Measurements from ENCODE around the gene OTUD7B. TPM values are rescaled to one million over a fixed set of nuclear protein-coding genes. Genes with fewer than 3 reads are reported as not detected.
"Not testable (repeated sequence)": the region's sequence is repeated elsewhere in the genome, so short reads cannot be mapped to it uniquely, and the experiment has no call there.

OTUD7B gene
- total RNA-seq, 1 experiment from 2014 or later, result 17.1 TPM

GRCh38 chr1:150003801-150004200, 6.7 kb downstream of the OTUD7B start:
- no peak for DNase-seq (ENCODE audit: low read depth)

DNA sequence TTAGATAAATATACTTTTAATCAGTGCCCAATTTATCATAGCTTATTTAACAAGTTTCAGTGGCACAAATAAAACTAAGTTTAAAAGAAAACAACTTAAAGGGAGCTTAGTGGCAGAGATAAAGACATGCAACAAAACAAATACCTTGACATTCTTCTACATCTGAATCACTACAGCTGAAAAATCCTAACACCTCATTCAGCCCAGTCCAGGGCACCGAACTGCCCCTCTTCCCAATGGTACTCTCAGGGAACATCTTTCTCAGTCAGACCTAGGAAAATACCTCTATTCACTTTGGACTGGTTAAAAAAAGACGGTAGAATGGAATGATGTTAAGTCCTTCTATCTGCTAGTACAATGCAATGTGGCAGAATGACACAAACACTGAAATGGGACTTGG, 8.3 kb downstream of the OTUD7B start:
- DNase-seq (ENCODE audit: low read depth), result peak; percentile 18

- no peak for DNase-seq (ENCODE audit: low read depth)
Measured at GRCh38 chr1:150001415-150001814, 9.1 kb downstream of the OTUD7B start.

- DNase-seq (ENCODE audit: low read depth), result no peak
Measured at GRCh38 chr1:149997585-149998262, 12.8 kb downstream of the OTUD7B start.

DNA sequence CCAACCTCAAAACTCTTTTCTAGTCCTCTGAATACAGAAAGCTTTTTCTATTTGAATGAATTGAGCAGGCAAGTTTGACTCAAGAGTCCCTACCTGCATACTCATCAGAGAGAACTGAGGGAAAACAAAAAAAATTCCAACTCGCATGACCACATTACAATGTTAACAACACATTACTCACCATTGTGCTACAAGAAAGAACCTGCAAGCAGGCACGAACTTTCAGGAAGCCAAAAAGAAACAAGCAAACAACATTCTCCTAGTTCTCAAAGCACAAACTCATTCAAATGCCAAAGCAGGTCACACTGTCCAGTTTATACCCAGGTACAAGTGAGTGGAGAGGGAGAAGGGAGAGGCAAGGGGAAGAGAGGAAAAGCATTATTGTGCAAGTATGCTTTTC, 14.6 kb downstream of the OTUD7B start:
- peak; percentile 90 for DNase-seq (ENCODE audit: low read depth)

- DNase-seq (ENCODE audit: low read depth), result no peak
Measured at GRCh38 chr1:149993764-149994163, 16.8 kb downstream of the OTUD7B start.

- DNase-seq (ENCODE audit: low read depth), result peak; percentile 32
Measured at GRCh38 chr1:149993181-149993580, 17.3 kb downstream of the OTUD7B start.

- peak; percentile 24 for DNase-seq (ENCODE audit: low read depth)
Measured at GRCh38 chr1:149987297-149987595, 23.3 kb downstream of the OTUD7B start.

DNA sequence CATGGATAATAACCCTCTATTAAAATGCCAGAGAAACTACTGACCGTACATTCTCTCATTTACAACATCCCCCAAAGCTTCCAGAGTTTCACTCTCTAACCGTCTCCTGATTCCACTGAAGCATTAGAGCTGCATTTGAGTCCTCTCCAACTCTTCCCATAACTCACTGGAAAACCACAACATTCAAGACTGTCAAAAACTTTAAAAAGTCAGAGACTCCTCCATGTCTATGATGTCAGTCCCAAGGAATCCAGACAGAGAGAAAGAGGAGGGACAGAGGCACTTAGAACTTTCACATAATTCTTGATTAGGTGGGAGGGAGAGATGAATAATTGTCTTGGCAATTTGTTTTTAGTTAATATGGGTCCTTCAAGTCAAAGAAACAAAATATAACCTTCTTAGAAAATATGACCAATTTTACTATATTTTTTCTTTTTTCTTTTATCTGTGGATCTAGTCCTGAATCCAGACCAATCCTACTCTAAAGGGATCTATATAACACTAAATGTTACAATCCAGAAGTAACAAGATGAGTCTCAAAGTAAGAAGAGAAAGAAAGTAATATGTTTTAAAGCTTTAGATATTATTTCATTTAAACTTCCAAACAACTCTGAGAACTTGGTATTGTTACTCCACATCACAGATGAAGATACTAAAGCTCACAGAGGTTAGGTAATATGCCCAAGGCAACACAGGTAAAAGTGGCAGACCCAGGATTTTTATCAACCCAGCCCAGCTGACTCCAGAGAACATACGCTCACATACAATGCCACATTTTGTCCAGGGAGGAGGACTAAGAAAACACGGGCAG, 23.8 kb downstream of the OTUD7B start:
- DNase-seq (ENCODE audit: low read depth), result peak; percentile 96

DNA sequence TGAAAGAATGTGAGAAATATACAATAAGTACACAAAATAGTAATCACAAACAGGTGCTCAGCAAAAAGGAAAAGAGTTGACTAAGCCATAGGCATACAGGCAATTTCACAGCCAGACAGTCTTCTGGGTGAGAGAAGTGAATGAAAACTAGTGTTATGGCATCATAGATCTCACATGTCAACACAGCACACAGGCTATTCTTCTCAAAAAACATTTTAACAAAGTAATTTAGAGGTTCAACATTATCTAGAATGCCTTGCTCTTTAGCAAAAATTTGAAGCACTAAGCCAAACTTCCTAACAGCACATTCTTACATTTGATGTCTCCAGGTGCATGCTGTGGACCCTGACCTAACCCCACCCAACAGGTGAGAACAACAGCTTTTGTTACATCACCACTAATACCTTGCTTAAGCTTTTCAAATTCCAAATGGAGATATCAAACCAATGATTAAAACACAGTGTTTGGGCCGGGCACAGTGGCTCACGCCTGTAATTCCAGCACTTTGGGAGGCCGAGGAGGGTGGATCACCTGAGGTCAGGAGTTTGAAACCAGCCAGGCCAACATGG, 30.5 kb downstream of the OTUD7B start:
- no peak for DNase-seq (ENCODE audit: low read depth)

DNA sequence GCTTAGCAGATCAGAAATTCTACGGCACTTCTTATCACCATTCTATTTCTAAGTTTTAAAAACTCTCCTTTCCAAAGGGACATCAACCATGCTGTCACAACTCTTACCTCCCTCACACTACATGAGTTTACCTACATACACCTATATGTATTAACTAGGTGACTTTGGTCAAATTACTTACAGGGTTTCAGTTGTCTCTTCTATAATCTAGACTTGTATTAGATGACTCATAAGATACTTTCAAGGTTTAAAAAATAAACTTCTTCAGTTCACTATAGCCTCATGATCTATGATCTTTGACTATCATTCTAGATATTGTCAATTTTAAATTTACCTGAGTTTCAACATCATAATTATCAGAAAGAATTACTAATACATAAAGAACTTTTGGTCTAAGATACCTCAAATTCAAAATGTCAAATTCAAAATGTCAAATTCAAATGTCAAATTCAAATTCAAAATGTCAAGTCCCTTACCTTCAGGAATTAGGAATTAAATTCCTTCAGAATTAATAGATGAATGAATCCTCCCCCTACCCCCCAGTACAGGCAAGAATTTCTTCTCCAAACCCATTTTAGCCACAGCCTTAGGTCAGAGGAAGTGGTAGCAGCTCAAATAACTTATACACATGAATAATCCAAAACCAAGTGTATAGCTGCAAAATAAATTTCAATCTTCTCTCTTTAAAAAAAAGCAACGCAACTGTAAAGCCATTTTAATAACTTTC, 31.1 kb downstream of the OTUD7B start:
- DNase-seq (ENCODE audit: low read depth), result no peak

GRCh38 chr1:149978547-149979023, 31.9 kb downstream of the OTUD7B start:
- DNase-seq (ENCODE audit: low read depth), result peak; percentile 74

DNA sequence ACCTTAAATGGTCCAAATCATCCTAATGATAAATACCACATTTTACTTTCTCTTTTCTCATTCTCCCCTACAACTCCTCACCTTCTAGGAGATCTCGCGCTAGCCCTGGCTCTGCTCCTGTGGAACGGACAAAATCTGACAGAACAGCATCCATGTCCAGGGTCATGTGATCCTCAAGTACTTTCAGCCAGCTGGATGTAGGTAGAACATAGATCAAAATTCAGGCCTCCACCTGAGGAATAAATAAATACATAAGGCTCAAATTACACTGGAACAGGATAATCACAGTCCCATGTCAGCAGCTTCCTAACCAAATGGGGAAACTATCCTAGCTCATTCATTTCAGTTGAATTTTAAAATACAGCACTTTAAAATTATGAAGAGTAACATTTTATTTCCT, 33.2 kb downstream of the OTUD7B start:
- no peak for DNase-seq (ENCODE audit: low read depth)

- no peak for DNase-seq (ENCODE audit: low read depth)
Measured at GRCh38 chr1:149972547-149972946, 38.0 kb downstream of the OTUD7B start.

DNA sequence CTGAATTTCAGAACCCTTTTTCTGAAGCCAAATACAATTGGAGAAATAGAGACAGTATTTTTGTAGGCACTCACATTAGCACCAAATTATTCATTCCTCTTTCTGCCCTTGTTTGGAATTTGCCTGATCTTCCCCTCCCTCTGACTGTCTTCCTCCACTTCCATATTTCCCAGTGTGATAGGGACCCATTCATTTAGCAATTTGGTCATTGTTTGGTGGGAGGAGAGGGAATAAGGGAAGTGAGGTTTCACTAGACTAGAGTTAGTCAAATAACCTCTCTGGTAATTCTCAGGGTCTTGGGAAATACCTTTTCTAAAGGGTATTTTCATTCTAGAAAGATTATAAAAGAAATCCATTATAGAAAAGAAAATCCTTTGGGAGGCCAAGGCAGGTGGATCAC, 42.9 kb downstream of the OTUD7B start:
- DNase-seq (ENCODE audit: low read depth), result no peak

- DNase-seq (ENCODE audit: low read depth), result no peak
Measured at GRCh38 chr1:149967041-149967440, 43.5 kb downstream of the OTUD7B start.

- DNase-seq (ENCODE audit: low read depth), result no peak
Measured at GRCh38 chr1:149966405-149966804, 44.1 kb downstream of the OTUD7B start.

- no peak for DNase-seq (ENCODE audit: low read depth)
Measured at GRCh38 chr1:149965440-149965839, 45.1 kb downstream of the OTUD7B start.

GRCh38 chr1:149963358-149963757, 47.2 kb downstream of the OTUD7B start:
- peak; percentile 39 for DNase-seq (ENCODE audit: low read depth)

DNA sequence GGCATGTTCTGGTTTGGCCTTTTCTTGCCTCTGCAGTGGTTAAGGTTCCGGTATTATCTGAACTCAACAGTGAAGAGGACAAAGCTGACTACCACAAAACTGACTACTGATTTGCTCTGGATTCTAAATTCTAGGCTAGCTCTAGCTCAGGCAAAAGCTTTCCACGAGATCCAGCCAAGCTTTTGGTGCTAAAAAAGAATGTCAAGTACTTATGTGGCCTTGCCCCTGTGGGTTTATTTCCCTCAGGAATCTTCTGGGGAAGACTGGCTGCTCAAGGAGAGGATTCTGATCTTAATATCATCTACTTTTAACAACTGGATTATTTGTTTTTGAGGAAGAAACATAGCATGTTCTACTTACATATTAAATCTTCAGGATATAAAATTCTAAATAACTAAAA, 47.8 kb downstream of the OTUD7B start:
- DNase-seq (ENCODE audit: low read depth), result peak; percentile 18

DNA sequence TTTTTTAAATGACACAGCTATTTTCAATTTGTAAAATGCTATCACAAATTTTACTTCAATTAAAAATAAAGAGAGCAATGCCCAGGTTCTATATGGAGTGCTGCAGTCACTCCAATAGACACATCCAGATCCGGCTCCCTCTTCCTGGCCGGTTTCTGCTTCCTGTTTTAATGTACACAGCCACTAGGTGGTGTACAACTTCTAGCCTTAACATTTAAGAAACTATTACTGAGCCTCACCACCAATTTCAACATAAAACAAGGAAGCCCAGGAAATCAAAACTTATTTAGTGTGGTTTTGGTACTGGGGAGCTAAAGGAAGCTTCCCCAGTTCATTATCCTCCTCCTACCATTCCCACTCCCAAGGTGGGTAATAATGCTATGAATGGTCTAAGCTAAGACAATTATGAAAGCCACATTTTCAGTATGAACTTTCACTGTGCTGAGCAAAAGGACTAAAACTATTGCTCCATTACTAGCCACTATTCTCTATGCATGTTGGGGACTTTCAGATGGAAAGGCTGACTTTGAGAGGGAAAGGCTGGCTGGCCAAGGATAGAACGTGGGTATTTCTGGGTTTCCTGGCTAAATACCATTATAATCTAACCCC, 48.4 kb downstream of the OTUD7B start:
- peak; percentile 82 for DNase-seq (ENCODE audit: low read depth)

- not testable (repeated sequence) for DNase-seq (ENCODE audit: low read depth)
Measured at GRCh38 chr1:149957548-149957947, 53.0 kb downstream of the OTUD7B start.
